Measurements from ENCODE around the gene CHD9. TPM values are rescaled to one million over a fixed set of nuclear protein-coding genes. Genes with fewer than 3 reads are reported as not detected.

CHD9 gene
- polyA plus RNA-seq, 1 donor, result 32.7 TPM

DNA sequence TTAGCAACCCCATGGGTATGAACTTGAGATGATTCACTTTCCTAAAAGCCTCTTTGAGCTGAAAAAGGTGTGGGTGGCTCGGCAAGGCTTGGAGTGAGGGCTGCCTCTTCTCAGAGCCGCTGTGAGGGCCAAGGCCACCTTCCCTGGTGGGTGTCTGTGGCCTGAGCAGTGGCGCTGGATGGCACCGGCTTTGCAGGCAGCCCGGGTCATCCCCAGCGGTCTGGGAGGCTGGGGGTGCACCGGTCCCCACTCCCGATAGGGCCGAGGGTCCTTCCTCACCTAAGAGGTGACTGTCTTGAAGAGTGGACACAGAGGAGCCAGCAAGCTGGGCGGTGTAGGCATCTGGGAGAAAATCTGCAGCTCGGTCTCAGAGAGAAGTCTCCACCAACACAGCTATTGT is 300.3 kb downstream of the CHD9 start:
- no peak overlapping the region for H3K4me3 ChIP-seq (ENCODE audit: low read length)
- no peaks in the 10 kb centered on the region for H3K36me3 ChIP-seq (ENCODE audit: control insufficient read depth, insufficient read depth, low read length)
- peaks cover 3% of the 10 kb centered on the region for H3K27me3 ChIP-seq (ENCODE audit: control insufficient read depth, insufficient read depth, low read length)
- DNase-seq, result no peak
- no peaks in the 10 kb centered on the region for H3K9me3 ChIP-seq (ENCODE audit: control insufficient read depth, low read depth, low read length)
- no peaks in the 10 kb centered on the region for H3K4me1 ChIP-seq (ENCODE audit: control insufficient read depth, insufficient read depth, low read length)
- no peak overlapping the region for H3K27ac ChIP-seq (ENCODE audit: low read length)
- no CpG with 5 or more reads among the region's 11 CpGs for WGBS (ENCODE audit: insufficient coverage, low lambda C conversion rate)

DNA sequence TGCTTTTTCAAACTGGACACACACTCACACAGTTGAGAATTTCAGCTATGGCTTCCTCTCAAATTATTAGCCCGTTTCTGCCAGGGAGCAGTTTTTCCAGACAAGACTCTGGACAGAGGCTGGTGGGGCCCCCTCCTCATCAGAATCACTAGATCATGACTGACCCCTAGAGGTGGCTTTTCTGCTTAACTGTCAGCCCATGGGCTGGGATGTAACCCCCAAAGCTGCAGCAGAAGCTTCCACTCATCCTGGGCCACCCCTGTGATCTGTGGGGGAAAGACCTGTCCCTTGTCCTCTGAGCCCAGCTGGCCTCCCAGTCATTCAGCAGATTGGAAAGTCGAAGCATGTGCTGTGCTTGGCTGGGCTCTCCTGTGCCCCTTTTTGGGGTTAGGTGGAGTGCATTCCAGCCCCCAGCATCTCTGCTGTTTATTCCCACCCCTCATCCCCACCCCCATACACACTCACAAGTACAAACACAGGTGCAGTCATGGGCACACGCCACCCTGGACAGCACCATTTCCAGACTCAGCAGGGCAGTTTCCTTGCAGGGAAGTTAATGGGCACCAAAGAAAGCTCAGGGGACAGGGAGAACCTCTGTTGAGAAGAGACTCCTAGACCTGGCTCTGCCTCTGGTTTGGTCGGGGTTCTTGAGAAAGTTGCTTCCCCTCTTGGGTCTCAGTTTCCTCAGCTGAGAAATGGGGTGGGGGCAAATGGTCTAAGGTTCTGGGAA is 301.9 kb downstream of the CHD9 start:
- no peak for DNase-seq
- no CpG with 5 or more reads among the region's 4 CpGs for WGBS (ENCODE audit: insufficient coverage, low lambda C conversion rate)
- no peaks in the 10 kb centered on the region for H3K9me3 ChIP-seq (ENCODE audit: control insufficient read depth, low read depth, low read length)
- H3K36me3 ChIP-seq (ENCODE audit: control insufficient read depth, insufficient read depth, low read length), result no peaks in the 10 kb centered on the region
- H3K27ac ChIP-seq (ENCODE audit: low read length), result no peak overlapping the region
- H3K4me1 ChIP-seq (ENCODE audit: control insufficient read depth, insufficient read depth, low read length), result no peaks in the 10 kb centered on the region
- no peak overlapping the region for H3K4me3 ChIP-seq (ENCODE audit: low read length)
- peaks cover 3% of the 10 kb centered on the region for H3K27me3 ChIP-seq (ENCODE audit: control insufficient read depth, insufficient read depth, low read length)

DNA sequence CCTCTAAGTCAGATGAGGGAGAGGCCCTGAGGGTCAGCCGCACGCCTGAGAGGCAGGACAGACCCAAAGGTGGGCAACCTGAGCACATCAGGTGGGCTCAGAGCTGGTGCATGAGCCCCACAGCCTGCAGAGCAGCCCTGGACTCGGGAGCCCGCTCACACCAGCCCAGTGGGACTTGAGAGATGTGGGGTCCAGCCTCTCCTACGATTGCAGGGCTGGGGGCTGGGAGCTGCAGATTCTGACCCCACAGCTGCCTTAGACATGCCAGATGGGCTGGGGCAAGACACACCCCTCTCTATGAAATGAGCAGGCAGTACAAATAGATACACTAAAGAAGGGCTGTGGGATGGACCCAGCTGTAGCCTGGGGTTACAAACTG is 302.4 kb downstream of the CHD9 start:
- no CpG with 5 or more reads among the region's 5 CpGs for WGBS (ENCODE audit: insufficient coverage, low lambda C conversion rate)
- peaks cover 3% of the 10 kb centered on the region for H3K27me3 ChIP-seq (ENCODE audit: control insufficient read depth, insufficient read depth, low read length)
- no peaks in the 10 kb centered on the region for H3K9me3 ChIP-seq (ENCODE audit: control insufficient read depth, low read depth, low read length)
- H3K4me3 ChIP-seq (ENCODE audit: low read length), result no peak overlapping the region
- no peaks in the 10 kb centered on the region for H3K36me3 ChIP-seq (ENCODE audit: control insufficient read depth, insufficient read depth, low read length)
- DNase-seq, result no peak
- H3K27ac ChIP-seq (ENCODE audit: low read length), result no peak overlapping the region
- no peaks in the 10 kb centered on the region for H3K4me1 ChIP-seq (ENCODE audit: control insufficient read depth, insufficient read depth, low read length)

DNA sequence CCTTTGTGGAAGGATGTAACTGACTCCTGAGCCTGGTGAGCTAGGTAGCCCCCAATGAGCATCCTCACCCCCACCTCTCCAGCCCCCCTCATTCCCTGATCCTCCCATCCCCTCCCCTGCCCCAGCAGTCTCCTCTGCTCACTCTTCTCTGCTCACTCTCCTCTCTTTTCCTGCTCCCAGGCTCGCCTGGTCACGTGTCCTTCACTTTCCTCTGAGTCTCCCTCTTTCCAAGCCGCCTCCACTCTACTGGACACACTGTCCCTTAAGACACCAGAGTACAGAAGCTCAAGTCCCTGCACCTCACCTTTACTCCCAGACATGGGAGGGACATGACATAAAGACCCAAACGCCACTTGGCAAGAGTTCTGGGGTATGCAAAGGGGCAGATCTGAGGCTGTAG is 303.2 kb downstream of the CHD9 start:
- H3K4me1 ChIP-seq (ENCODE audit: control insufficient read depth, insufficient read depth, low read length), result no peaks in the 10 kb centered on the region
- no peak for DNase-seq
- H3K27ac ChIP-seq (ENCODE audit: low read length), result no peak overlapping the region
- no peaks in the 10 kb centered on the region for H3K9me3 ChIP-seq (ENCODE audit: control insufficient read depth, low read depth, low read length)
- no peak overlapping the region for H3K4me3 ChIP-seq (ENCODE audit: low read length)
- no peaks in the 10 kb centered on the region for H3K36me3 ChIP-seq (ENCODE audit: control insufficient read depth, insufficient read depth, low read length)
- 85% methylated on average over 3 of the region's 4 CpGs for WGBS (ENCODE audit: insufficient coverage, low lambda C conversion rate)
- peaks cover 3% of the 10 kb centered on the region for H3K27me3 ChIP-seq (ENCODE audit: control insufficient read depth, insufficient read depth, low read length)

DNA sequence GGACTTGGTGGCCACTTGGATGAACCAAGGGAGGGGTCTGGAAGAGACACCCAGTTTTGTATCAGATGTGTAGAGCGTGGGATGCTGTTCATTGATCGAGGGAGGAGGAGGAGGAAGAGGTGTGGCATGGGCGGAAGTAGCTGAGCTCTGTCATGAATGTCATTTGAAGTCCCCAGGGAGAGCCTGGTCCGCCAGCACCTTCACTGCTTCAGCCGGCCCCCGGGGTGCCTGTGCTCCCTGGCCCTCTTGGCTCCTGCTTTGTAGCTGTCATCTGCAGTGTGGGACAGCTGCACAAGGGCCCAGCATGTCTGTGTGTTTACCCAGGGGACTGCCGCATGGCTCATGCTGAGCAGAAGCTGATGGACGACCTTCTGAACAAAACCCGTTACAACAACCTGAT is 304.1 kb downstream of the CHD9 start:
- no peaks in the 10 kb centered on the region for H3K9me3 ChIP-seq (ENCODE audit: control insufficient read depth, low read depth, low read length)
- no peaks in the 10 kb centered on the region for H3K4me1 ChIP-seq (ENCODE audit: control insufficient read depth, insufficient read depth, low read length)
- H3K4me3 ChIP-seq (ENCODE audit: low read length), result no peak overlapping the region
- WGBS (ENCODE audit: insufficient coverage, low lambda C conversion rate), result no CpG with 5 or more reads among the region's 9 CpGs
- H3K27me3 ChIP-seq (ENCODE audit: control insufficient read depth, insufficient read depth, low read length), result peaks cover 3% of the 10 kb centered on the region
- no peak for DNase-seq
- no peak overlapping the region for H3K27ac ChIP-seq (ENCODE audit: low read length)
- no peaks in the 10 kb centered on the region for H3K36me3 ChIP-seq (ENCODE audit: control insufficient read depth, insufficient read depth, low read length)

DNA sequence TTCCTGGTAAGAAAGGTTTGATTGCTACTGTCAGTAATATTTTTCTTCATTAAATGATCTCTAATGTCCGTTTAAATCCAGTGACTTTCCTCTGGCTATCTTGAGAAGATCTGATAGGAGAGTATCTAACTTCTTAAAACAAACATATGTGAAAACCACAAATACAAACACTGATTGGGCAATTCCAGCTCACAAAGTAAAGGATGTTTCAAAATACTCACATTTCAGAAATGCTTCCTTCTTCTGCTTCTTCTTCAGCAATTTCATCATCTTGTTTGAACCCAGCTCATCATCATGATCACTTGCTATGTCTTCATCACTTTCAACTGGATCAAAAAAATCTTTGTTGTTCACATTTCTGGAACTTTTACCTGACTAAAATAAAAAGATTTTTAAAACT is 315.1 kb downstream of the CHD9 start:
- Histone ChIP-seq H3K36me3 (ENCODE audit: control insufficient read depth, insufficient read depth, low read length) (no peaks in the 10 kb centered on the region), H3K4me1 (ENCODE audit: control insufficient read depth, insufficient read depth, low read length) (no peaks in the 10 kb centered on the region), H3K9me3 (ENCODE audit: control insufficient read depth, low read depth, low read length) (no peaks in the 10 kb centered on the region), H3K27me3 (ENCODE audit: control insufficient read depth, insufficient read depth, low read length) (peaks cover 37% of the 10 kb centered on the region), H3K27ac (ENCODE audit: low read length) (no peak overlapping the region), H3K4me3 (ENCODE audit: low read length) (no peak overlapping the region)
- DNase-seq, result no peak
- no CpG with 5 or more reads among the region's 1 CpG for WGBS (ENCODE audit: insufficient coverage, low lambda C conversion rate)

DNA sequence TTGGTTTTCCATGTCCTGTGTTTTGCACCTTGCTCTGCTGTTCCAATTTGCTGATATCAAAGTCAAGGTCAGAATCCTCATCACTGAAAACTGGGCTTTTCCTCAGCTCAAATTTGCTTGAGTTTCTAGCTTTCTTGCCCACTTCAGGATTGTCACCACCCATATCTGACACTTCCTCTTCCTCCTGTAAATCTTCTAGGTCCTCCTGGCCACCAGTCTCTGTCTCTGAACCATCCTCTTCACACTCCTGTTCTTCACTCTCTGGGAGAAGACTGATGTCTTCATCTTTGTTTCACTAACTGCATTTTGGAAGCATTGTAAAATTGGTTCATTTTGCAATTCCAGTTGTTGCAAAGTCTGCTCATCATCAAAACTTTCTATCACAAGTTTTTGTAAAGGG is 316.0 kb downstream of the CHD9 start:
- H3K9me3 ChIP-seq (ENCODE audit: control insufficient read depth, low read depth, low read length), result no peaks in the 10 kb centered on the region
- H3K36me3 ChIP-seq (ENCODE audit: control insufficient read depth, insufficient read depth, low read length), result no peaks in the 10 kb centered on the region
- no peak overlapping the region for H3K27ac ChIP-seq (ENCODE audit: low read length)
- H3K4me3 ChIP-seq (ENCODE audit: low read length), result no peak overlapping the region
- H3K4me1 ChIP-seq (ENCODE audit: control insufficient read depth, insufficient read depth, low read length), result no peaks in the 10 kb centered on the region
- no peak for DNase-seq
- peaks cover 37% of the 10 kb centered on the region for H3K27me3 ChIP-seq (ENCODE audit: control insufficient read depth, insufficient read depth, low read length)

DNA sequence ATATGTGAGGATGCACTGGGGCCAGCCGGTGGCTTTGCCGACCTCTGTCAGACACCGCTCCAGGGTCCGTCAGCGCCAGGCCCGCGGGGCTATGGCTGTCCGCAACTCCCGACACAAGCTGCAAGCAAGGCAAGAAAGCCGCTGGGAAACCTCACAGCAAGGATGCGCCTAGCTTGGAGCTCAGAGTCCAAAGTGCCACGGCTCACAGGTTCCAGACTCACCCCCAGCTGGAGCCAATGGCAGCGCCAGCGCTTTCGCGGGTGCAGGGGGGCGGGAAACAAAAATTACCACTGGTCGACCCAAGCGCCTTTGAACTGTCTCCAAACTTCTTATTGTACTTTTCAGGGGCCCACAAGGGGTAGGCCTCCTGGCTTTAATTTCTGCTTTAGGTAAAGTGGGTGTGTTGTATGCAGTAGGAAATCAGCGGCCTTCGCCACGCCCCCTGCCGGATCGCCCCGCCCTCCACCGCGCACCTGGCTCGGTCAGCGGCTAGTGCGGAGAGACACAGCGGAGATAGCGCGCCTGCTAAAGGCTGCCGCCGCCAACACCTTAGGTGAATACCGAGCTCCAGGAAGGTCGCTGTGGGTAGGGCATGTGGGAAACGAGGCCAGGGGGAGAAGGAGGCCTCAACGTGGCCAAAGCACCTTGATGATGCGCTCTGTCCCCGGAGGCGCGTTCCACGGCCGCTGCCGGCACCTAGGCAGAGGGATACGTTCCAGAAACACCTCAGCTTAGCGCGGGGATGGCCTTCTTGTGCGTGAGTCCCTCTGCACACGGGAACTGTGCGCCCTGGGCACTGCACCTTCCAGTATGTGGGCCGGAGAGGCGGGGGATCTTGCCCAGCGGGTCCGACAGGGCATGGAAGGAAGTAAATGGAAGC is 318.4 kb downstream of the CHD9 start:
- no peaks in the 10 kb centered on the region for H3K9me3 ChIP-seq (ENCODE audit: control insufficient read depth, low read depth, low read length)
- WGBS (ENCODE audit: insufficient coverage, low lambda C conversion rate), result no CpG with 5 or more reads among the region's 56 CpGs
- H3K27me3 ChIP-seq (ENCODE audit: control insufficient read depth, insufficient read depth, low read length), result peaks cover 34% of the 10 kb centered on the region
- peak overlapping the region; percentile 29 for H3K4me3 ChIP-seq (ENCODE audit: low read length)
- peak; percentile 38 to 75 for DNase-seq
- H3K27ac ChIP-seq (ENCODE audit: low read length), result no peak overlapping the region
- H3K36me3 ChIP-seq (ENCODE audit: control insufficient read depth, insufficient read depth, low read length), result no peaks in the 10 kb centered on the region
- no peaks in the 10 kb centered on the region for H3K4me1 ChIP-seq (ENCODE audit: control insufficient read depth, insufficient read depth, low read length)

DNA sequence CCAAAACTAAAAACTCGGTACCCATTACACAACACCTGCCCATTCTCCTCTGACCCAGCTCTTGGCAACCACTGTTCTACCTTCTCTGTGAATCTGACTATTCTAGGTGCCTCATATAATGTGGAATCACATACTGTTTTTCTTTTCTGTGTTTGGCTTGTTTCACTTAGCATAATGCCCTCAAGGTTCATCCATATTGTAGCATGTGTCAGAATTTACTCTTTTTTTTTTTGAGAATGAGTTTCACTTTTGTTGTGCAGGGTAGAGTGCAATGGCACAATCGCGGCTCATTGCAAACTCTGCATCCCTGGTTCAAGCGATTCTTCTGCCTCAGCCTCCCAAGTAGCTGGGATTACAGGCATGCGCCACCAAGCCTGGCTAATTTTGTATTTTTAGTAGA is 320.0 kb downstream of the CHD9 start:
- no peak for DNase-seq
- no peak overlapping the region for H3K4me3 ChIP-seq (ENCODE audit: low read length)
- H3K4me1 ChIP-seq (ENCODE audit: control insufficient read depth, insufficient read depth, low read length), result no peaks in the 10 kb centered on the region
- H3K27ac ChIP-seq (ENCODE audit: low read length), result no peak overlapping the region
- H3K9me3 ChIP-seq (ENCODE audit: control insufficient read depth, low read depth, low read length), result no peaks in the 10 kb centered on the region
- no peaks in the 10 kb centered on the region for H3K36me3 ChIP-seq (ENCODE audit: control insufficient read depth, insufficient read depth, low read length)
- 100% methylated on average over 2 of the region's 5 CpGs for WGBS (ENCODE audit: insufficient coverage, low lambda C conversion rate)
- H3K27me3 ChIP-seq (ENCODE audit: control insufficient read depth, insufficient read depth, low read length), result peaks cover 33% of the 10 kb centered on the region

DNA sequence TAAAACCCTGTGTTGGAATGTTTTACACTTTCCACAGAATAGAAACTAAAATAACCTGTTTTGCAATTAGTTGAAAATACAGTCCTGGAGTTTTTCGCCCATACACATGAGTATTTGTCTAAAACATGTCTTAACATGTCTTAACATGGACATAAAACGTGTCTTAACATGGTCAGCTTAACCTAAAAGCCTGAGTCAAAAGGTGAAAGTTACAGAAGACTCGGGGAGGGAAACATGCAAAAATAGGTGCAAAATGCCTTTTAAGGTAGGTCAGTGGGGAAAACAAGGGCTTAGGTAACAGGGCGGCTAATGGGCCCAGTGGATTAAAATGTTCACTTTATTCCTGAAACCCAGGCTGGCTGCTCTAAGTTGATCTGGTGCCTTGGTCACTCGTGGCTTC is 323.3 kb downstream of the CHD9 start:
- WGBS (ENCODE audit: insufficient coverage, low lambda C conversion rate), result 42% methylated on average over 2 of the region's 5 CpGs
- no peaks in the 10 kb centered on the region for H3K4me1 ChIP-seq (ENCODE audit: control insufficient read depth, insufficient read depth, low read length)

More for the DNA sequence above, 323.3 kb downstream of the CHD9 start:
- Histone ChIP-seq H3K4me3 (ENCODE audit: low read length) (no peak overlapping the region), H3K27me3 (ENCODE audit: control insufficient read depth, insufficient read depth, low read length) (peaks cover 10% of the 10 kb centered on the region), H3K36me3 (ENCODE audit: control insufficient read depth, insufficient read depth, low read length) (no peaks in the 10 kb centered on the region), H3K9me3 (ENCODE audit: control insufficient read depth, low read depth, low read length) (no peaks in the 10 kb centered on the region), H3K27ac (ENCODE audit: low read length) (no peak overlapping the region)
- DNase-seq, result no peak
